ENCODE results near the gene PROCA1. TPM values are rescaled to one million over a fixed set of nuclear protein-coding genes. Genes with fewer than 3 reads are reported as not detected.
"Not testable (repeated sequence)": the region's sequence is repeated elsewhere in the genome, so short reads cannot be mapped to it uniquely, and the experiment has no call there.

Gene PROCA1
- polyA plus RNA-seq, 3 donors = 0.31 to 8.9 (median 0.78) TPM

DNA sequence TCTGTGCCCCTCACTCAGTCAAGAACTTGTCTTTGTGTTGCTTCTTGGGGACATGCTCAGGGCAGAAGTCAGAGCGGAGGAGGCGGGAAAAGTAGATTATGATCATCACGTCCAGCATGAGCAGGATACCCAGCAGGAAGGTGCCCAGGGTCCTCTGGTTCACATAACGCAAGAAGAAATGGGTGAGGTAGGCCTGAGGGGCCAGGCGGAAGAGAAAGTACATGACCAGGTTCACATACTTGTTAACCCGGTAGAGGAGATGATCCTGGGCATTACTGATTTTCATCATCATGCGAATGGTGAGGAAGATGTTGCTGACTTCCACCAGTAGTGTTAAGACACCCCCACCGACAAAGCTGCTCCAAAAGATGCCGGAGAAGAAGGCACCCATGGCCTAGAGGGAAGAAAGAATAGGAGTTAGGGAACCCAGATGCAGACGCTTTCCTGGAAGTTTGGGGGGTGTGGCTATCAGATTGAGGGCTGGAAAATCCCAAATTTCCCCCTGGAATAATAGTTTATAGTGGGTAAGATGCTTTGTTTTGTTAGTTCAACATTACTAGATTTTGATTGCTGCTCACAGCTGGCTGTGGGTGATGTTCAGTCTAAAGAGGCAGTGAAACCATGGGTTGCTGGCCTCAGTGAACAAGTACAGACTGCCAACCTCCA is 12.9 kb upstream of the PROCA1 start:
- H3K9me3 Mint-ChIP-seq = peaks cover 0 to 2% (median 0%) of the 10 kb centered on the region in 7 donors
- peak overlapping the region in 1 of 3 experiments; percentile 96 for H3K4me3 ChIP-seq (replicated peaks in 1 of 3; ENCODE audit: low read depth in 2 of 3, low read length in 3 of 3)
- peaks cover 35 to 40% of the 10 kb centered on the region in 2 donors for H3K36me3 ChIP-seq (replicated peaks in 1 of 2; ENCODE audit: control insufficient read depth in 1 of 2, insufficient read depth in 2 of 2, low read length in 2 of 2)
- TF ChIP-seq, protein P1, sequence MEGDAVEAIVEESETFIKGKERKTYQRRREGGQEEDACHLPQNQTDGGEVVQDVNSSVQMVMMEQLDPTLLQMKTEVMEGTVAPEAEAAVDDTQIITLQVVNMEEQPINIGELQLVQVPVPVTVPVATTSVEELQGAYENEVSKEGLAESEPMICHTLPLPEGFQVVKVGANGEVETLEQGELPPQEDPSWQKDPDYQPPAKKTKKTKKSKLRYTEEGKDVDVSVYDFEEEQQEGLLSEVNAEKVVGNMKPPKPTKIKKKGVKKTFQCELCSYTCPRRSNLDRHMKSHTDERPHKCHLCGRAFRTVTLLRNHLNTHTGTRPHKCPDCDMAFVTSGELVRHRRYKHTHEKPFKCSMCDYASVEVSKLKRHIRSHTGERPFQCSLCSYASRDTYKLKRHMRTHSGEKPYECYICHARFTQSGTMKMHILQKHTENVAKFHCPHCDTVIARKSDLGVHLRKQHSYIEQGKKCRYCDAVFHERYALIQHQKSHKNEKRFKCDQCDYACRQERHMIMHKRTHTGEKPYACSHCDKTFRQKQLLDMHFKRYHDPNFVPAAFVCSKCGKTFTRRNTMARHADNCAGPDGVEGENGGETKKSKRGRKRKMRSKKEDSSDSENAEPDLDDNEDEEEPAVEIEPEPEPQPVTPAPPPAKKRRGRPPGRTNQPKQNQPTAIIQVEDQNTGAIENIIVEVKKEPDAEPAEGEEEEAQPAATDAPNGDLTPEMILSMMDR (IDR thresholded peaks at IDR 0.05) = no peak
- H3K27me3 ChIP-seq (ENCODE audit: control insufficient read depth in 2 of 2, insufficient read depth in 2 of 2, low read length in 2 of 2) = no peaks in the 10 kb centered on the region
- DNase-seq = no peak
- peaks cover 28% of the 10 kb centered on the region for H3K79me2 ChIP-seq (ENCODE audit: insufficient read depth, low read length)
- intact Hi-C loops (cut with micrococcal nuclease) = loop anchor here in 1 of 2 donors (5.0 kb wide), 1 partner anchor 88 kb away; no protein-coding TSS in a partner anchor
- peaks cover 62% of the 10 kb centered on the region for H3K4me1 Mint-ChIP-seq
- peaks cover 2 to 15% (median 6%) of the 10 kb centered on the region in 3 donors for H3K27me3 Mint-ChIP-seq (ENCODE audit: low read depth in 3 of 3)
- peaks cover 36 to 44% of the 10 kb centered on the region in 2 donors for H3K36me3 Mint-ChIP-seq
- peaks cover 55 to 72% of the 10 kb centered on the region in 2 donors for H3K4me1 ChIP-seq (ENCODE audit: control insufficient read depth in 1 of 2, insufficient read depth in 2 of 2, low read length in 2 of 2)
- peak overlapping the region; percentile 13 to 48 for H3K4me3 Mint-ChIP-seq
- peaks cover 57% of the 10 kb centered on the region for H4K20me1 ChIP-seq (ENCODE audit: insufficient read depth, low read length)
- H2AFZ ChIP-seq (ENCODE audit: insufficient read depth, low read depth, low read length, poor library complexity, severe bottlenecking) = no peak overlapping the region
- peak overlapping the region; percentile 100 for H3K4me2 ChIP-seq (replicated peaks; ENCODE audit: extremely low read depth, low read length, poor library complexity, severe bottlenecking)
- peak overlapping the region in 3 of 7 donors; percentile 11 to 55 (median 40) for H3K27ac Mint-ChIP-seq
- no peaks in the 10 kb centered on the region for H3K9me3 ChIP-seq (replicated peaks in 1 of 2; ENCODE audit: control insufficient read depth in 1 of 2, insufficient read depth in 1 of 2, low read length in 2 of 2)
- no peak overlapping the region for H3K9ac ChIP-seq (ENCODE audit: insufficient read depth, low read length, poor library complexity, severe bottlenecking)
- 94% methylated on average over 8 of the region's 10 CpGs for WGBS (ENCODE audit: insufficient coverage)
- no peak overlapping the region for H3K27ac ChIP-seq (ENCODE audit: low read depth in 1 of 2, low read length in 2 of 2)

DNA sequence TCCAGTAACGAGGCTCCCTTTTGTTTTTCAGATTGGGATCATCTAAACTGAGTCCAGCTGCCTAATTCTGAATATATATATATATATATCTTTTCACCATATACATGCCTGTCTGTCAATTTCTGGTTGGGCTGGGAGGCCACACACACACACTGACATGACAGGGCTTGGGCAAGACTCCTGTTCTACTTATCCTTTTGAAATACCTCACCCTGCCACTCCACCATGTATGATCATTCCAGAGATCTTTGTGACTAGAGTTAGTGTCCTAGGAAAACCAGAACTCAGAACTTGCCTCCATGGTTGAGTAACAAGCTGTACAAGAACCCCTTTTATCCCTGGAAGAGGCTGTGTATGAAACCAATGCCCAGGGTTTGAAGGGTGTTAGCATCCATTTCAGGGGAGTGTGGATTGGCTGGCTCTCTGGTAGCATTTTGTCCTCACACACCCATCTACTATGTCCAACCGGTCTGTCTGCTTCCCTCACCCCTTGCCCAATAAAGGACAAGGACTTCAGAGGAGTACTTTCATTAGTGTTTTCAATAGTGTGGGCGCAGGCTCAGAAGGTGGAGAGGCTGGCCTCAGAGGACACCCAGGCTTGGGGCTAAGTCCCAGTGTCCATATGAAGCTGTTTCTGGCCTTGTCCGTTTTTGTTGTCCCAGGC is 12.3 kb upstream of the PROCA1 start:
- H3K4me2 ChIP-seq (replicated peaks; ENCODE audit: extremely low read depth, low read length, poor library complexity, severe bottlenecking); H3K9me3 ChIP-seq (replicated peaks in 1 of 2; ENCODE audit: control insufficient read depth in 1 of 2, insufficient read depth in 1 of 2, low read length in 2 of 2); DNase-seq; H3K9me3 Mint-ChIP-seq; H3K9ac ChIP-seq (ENCODE audit: insufficient read depth, low read length, poor library complexity, severe bottlenecking); H3K27me3 ChIP-seq (ENCODE audit: control insufficient read depth in 2 of 2, insufficient read depth in 2 of 2, low read length in 2 of 2); H3K4me3 ChIP-seq (replicated peaks in 1 of 3; ENCODE audit: low read depth in 2 of 3, low read length in 3 of 3); H2AFZ ChIP-seq (ENCODE audit: insufficient read depth, low read depth, low read length, poor library complexity, severe bottlenecking); H3K27ac ChIP-seq (ENCODE audit: low read depth in 1 of 2, low read length in 2 of 2); intact Hi-C loops (cut with micrococcal nuclease): not testable (repeated sequence)
- Mint-ChIP-seq H3K36me3 (peaks cover 36 to 44% of the 10 kb centered on the region in 2 donors), H3K4me3 (peak overlapping the region in 1 of 2 donors; percentile 13), H3K4me1 (peaks cover 60% of the 10 kb centered on the region), H3K27ac (peak overlapping the region in 1 of 7 donors; percentile 55), H3K27me3 (ENCODE audit: low read depth in 3 of 3) (peaks cover 2 to 15% (median 6%) of the 10 kb centered on the region in 3 donors)
- Histone ChIP-seq H3K79me2 (ENCODE audit: insufficient read depth, low read length) (peaks cover 28% of the 10 kb centered on the region), H3K4me1 (ENCODE audit: control insufficient read depth in 1 of 2, insufficient read depth in 2 of 2, low read length in 2 of 2) (peaks cover 53 to 70% of the 10 kb centered on the region in 2 donors), H4K20me1 (ENCODE audit: insufficient read depth, low read length) (peaks cover 57% of the 10 kb centered on the region), H3K36me3 (replicated peaks in 1 of 2; ENCODE audit: control insufficient read depth in 1 of 2, insufficient read depth in 2 of 2, low read length in 2 of 2) (peaks cover 35 to 40% of the 10 kb centered on the region in 2 donors)
- WGBS (ENCODE audit: insufficient coverage) = 96% methylated on average over 2 of the region's 4 CpGs

All from CD14-positive monocyte (primary cell).